ENCODE results near the gene LCMT1. TPM values are rescaled to one million over a fixed set of nuclear protein-coding genes. Genes with fewer than 3 reads are reported as not detected.
"Not testable (repeated sequence)": the region's sequence is repeated elsewhere in the genome, so short reads cannot be mapped to it uniquely, and the experiment has no call there.

Gene LCMT1
- total and polyA plus RNA-seq, 2 donors = 19.0 to 24.3 TPM

DNA sequence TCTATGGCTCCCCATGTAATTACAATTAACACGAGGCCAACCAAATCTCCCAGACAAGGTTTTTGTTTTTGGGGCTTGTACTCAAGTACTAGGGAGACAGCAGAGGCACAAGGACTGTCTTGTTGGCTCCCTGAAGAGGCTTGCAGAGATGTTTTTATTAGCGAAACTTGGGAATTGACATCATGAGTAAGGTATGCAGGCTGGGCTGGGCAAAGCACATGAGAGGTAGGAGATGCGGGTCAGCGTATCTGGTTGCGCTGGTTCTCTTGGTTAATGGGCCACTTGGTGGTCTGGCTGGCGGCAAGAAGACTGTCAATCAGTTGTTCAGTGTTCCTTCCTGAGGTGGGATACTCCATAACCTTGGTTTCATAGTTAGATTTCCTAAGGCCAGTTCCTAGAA lies 28.9 kb downstream of the LCMT1 start:
- Histone ChIP-seq H3K27ac (ENCODE audit: low read depth) (no peak overlapping the region), H3K36me3 (ENCODE audit: insufficient read depth) (peaks cover 6% of the 10 kb centered on the region), H3K4me1 (ENCODE audit: insufficient read depth) (no peaks in the 10 kb centered on the region), H3K4me3 (ENCODE audit: low read depth, low read length) (no peak overlapping the region)
- 80% methylated on average over 6 of the region's 6 CpGs for WGBS
- DNase-seq (ENCODE audit: extremely low spot score) = no peak

DNA sequence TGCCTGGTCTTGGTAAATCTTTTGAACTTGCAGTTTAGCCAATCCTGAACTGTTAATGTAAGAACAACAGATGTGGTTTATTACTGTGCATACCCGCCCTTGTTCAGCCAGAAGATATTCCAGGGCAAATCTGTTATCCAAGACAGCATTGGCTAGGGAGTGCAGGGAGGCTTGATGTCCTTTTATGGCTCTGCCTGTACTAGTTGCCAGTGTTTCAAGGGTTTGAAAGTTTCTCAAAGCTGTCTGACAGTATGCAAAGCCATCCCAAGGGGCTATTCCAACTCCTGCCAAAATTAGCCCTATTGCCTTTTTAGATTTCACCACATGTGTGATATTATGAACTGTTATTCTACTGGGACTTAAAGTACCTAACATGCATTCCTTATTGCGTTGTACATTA lies 30.1 kb downstream of the LCMT1 start:
- Histone ChIP-seq H3K27ac (ENCODE audit: low read depth) (no peak overlapping the region), H3K36me3 (ENCODE audit: insufficient read depth) (peaks cover 6% of the 10 kb centered on the region), H3K4me3 (ENCODE audit: low read depth, low read length) (no peak overlapping the region), H3K4me1 (ENCODE audit: insufficient read depth) (no peaks in the 10 kb centered on the region)
- 46% methylated on average over 2 of the region's 2 CpGs for WGBS
- no peak for DNase-seq (ENCODE audit: extremely low spot score)

DNA sequence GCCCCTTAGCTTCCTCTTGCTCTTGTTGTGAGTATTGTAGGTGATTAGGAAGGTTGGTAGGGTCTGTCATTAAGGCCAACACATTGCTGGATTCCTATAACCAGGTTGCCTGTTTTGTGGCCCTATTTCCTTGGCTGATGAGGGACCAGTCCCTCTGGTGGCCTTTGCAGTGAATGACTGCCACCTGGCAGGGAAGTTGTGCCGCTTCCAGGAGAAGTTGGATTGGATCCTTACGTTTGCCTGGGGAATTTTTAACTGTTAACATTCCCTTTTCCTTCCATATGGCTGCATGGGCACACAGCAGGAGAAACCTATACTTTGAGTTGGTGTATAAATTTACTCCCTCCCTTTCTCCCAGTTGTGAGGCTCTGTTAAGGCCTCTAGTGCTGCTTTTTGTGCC lies 32.4 kb downstream of the LCMT1 start:
- H3K27ac ChIP-seq (ENCODE audit: low read depth) = no peak overlapping the region
- no peaks in the 10 kb centered on the region for H3K4me1 ChIP-seq (ENCODE audit: insufficient read depth)
- peaks cover 6% of the 10 kb centered on the region for H3K36me3 ChIP-seq (ENCODE audit: insufficient read depth)
- 46% methylated on average over 2 of the region's 2 CpGs for WGBS
- DNase-seq (ENCODE audit: extremely low spot score) = no peak
- no peak overlapping the region for H3K4me3 ChIP-seq (ENCODE audit: low read depth, low read length)

DNA sequence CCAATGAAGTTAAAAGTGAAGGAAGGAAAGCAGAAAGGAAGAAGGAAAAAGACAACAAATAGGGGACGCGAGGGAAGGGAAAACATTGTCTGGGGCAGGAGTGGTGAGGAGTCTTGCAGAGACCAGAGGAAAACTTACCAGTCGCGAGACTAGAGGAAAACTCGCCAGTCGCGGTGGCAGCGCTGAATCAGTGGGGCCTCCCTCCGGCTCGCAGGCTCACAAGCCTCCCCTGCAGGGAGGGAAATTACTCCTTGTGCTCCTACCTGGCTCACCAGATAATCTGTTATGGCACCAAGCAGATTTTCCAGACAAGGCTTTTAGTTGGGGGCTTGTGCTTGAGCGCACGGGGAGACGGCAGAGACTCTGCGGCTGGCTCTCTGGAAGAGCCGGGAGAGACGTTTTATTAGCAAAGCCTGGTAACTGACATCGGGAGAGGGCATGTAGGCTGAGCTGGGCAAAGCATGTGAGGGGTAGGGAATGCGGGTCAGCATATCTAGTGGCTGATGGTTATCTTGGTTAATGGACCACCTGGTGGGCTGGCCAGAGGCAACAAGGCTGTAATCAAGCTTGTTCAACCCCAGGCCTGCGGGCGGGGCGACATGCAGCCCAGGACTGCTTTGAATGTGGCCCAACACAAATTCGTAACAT lies 37.1 kb downstream of the LCMT1 start:
- no peaks in the 10 kb centered on the region for H3K4me1 ChIP-seq (ENCODE audit: insufficient read depth)
- DNase-seq (ENCODE audit: extremely low spot score) = no peak
- no peak overlapping the region for H3K27ac ChIP-seq (ENCODE audit: low read depth)
- H3K36me3 ChIP-seq (ENCODE audit: insufficient read depth) = no peaks in the 10 kb centered on the region
- WGBS = 77% methylated on average over 22 of the region's 22 CpGs
- no peak overlapping the region for H3K4me3 ChIP-seq (ENCODE audit: low read depth, low read length)

DNA sequence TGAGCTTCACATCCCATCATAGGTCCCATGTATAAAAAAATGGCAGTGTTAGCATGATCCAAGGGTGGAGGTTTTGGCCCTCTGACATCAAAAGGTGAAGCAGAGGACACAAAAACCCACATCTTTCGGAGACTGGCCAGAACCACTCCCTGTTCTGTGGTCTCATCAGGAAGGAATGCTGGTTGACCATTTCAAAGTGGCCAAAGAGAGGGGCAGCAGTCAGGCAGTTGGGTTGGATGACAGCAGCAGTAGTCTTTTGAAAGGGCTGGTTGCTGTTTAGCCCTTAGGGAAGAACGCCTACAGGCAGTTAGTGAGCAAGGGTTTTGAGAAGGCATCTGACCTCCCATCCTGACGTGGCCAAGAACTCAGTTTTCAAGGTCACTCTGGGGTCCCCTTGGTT lies 40.5 kb downstream of the LCMT1 start:
- WGBS = 81% methylated on average over 3 of the region's 3 CpGs
- Histone ChIP-seq H3K36me3 (ENCODE audit: insufficient read depth) (no peaks in the 10 kb centered on the region), H3K4me3 (ENCODE audit: low read depth, low read length) (no peak overlapping the region), H3K4me1 (ENCODE audit: insufficient read depth) (no peaks in the 10 kb centered on the region), H3K27ac (ENCODE audit: low read depth) (no peak overlapping the region)
- DNase-seq (ENCODE audit: extremely low spot score) = no peak

DNA sequence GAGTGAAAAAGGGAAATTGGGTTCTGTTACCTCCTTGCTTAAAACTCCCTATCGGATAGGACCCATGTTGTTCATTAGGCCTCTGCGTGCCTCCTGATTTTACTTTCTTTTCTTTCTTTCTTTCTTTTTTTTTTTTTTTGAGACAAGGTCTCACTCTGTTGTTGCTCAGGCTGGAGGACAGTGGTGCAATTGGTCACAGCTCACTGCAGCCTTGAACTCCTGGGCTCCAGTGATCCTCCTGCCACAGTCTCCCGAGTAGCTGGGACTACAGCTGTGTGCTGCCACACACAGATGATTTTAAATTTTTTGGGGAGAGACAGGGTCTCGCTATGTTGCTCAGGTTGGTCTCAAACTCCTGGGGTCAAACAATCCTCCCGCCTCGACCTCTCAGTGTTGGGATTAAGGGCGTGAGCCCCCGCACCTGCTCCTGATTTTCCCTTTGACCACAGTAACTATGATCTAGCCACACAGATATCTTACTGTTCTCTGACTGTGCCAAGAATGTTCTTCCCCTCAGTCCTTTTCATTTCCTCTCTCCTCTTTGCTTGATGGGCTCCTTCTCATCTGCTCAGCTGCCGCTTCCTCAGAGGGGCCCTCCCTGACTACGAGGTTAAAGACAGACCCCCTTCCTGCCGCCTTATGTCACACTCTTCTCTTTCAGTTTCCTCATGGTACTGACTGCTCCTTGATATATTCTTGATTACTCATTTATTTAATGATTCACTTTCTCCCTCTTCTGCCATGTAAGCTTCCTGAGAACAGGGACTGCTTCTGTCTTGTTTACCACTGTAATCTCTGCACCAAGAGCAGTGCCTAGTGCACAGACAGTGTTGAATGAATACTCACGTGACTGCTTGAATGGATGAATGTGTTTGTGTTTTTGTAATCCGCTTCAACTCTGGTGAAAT lies 44.3 kb downstream of the LCMT1 start:
- WGBS = 95% methylated on average over 13 of the region's 13 CpGs
- H3K4me3 ChIP-seq (ENCODE audit: low read depth, low read length) = no peak overlapping the region
- no peaks in the 10 kb centered on the region for H3K4me1 ChIP-seq (ENCODE audit: insufficient read depth)
- no peak for DNase-seq (ENCODE audit: extremely low spot score)
- H3K27ac ChIP-seq (ENCODE audit: low read depth) = no peak overlapping the region
- H3K36me3 ChIP-seq (ENCODE audit: insufficient read depth) = no peaks in the 10 kb centered on the region

DNA sequence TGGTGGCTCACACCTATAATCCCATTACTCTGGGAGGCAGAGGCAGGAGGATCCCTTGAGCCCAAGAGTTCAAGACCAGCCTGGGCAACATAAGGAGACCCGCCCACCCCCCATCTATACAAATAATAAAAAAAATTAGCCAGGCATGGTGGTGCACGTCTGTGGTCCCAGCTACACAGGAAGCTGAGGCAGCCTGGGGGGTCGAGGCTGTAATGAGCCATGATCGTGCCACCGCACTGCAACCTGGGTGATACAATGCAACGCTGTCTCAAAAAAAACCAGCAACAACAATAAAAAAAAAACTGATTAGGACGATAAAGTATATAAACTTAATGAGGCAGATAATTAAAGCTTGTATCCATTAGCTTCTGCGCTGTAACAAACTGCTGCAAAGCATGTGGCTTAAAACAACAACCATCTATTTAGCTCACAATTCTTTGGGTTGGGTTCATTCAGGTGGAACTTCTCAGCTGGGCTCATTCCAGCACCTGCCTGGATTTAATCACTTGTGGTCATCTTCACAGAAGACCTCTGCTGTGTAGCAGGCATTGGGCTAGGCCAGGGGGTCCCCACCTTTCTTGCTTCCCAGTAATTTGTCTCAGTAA lies 45.8 kb downstream of the LCMT1 start:
- Histone ChIP-seq H3K4me3 (ENCODE audit: low read depth, low read length) (no peak overlapping the region), H3K36me3 (ENCODE audit: insufficient read depth) (no peaks in the 10 kb centered on the region), H3K27ac (ENCODE audit: low read depth) (no peak overlapping the region), H3K4me1 (ENCODE audit: insufficient read depth) (no peaks in the 10 kb centered on the region)
- WGBS = 91% methylated on average over 8 of the region's 8 CpGs
- no peak for DNase-seq (ENCODE audit: extremely low spot score)

DNA sequence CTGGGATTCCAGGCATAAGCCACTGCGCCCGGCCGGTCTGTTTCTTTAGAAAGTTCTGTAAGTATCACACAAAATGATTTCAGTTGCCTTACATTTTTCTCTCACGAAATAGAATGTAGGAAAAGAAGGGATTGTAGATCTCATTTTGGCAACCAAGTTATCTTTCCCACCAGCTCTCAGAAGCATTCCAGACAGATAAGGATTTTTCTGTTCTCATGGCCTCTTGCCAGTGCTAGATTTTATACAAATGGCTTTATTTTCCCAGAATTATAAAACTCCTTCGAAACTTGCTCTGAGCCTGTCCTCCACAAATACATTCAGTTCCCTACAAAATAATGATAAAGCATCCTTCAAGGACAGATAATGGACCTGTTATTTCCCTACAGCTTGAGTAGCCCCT lies 46.9 kb downstream of the LCMT1 start:
- WGBS = 61% methylated on average over 5 of the region's 5 CpGs
- H3K27ac ChIP-seq (ENCODE audit: low read depth) = no peak overlapping the region

DNA sequence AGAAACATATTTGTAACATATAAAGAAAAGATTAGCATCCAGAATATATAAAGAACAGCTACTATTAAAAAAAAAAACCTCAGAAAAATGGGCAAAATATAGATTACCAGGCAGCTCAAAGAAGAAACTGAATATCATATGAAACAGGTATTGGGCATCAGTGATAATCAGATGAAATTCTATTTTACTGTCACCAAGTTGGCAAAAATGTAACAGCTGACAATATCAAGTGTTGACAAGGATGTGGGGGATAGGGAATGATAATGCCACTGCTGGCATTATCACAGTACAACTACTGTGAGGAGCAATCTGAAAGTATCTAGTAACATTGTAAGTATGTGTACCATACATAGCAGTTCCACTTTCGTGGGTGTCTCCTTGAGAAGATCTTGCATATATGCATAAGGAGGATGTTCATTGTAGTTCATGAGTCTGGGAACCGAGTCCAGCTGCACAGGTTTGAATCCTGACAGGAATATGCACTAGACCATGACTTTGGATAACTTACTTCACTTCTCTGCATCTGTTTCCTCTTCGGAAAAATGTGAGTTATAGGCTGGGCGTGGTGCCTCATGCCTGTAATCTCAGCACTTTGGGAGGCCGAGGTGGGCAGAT lies 50.3 kb downstream of the LCMT1 start:
- Histone ChIP-seq H3K4me1 (ENCODE audit: insufficient read depth) (no peaks in the 10 kb centered on the region), H3K27ac (ENCODE audit: low read depth) (no peak overlapping the region), H3K4me3 (ENCODE audit: low read depth, low read length) (no peak overlapping the region), H3K36me3 (ENCODE audit: insufficient read depth) (peaks cover 2% of the 10 kb centered on the region)
- no peak for DNase-seq (ENCODE audit: extremely low spot score)
- WGBS = 99% methylated on average over 5 of the region's 5 CpGs

More for the DNA sequence above, 46.9 kb downstream of the LCMT1 start:
- Histone ChIP-seq H3K4me3 (ENCODE audit: low read depth, low read length) (no peak overlapping the region), H3K36me3 (ENCODE audit: insufficient read depth) (no peaks in the 10 kb centered on the region), H3K4me1 (ENCODE audit: insufficient read depth) (no peaks in the 10 kb centered on the region)
- no peak for DNase-seq (ENCODE audit: extremely low spot score)

DNA sequence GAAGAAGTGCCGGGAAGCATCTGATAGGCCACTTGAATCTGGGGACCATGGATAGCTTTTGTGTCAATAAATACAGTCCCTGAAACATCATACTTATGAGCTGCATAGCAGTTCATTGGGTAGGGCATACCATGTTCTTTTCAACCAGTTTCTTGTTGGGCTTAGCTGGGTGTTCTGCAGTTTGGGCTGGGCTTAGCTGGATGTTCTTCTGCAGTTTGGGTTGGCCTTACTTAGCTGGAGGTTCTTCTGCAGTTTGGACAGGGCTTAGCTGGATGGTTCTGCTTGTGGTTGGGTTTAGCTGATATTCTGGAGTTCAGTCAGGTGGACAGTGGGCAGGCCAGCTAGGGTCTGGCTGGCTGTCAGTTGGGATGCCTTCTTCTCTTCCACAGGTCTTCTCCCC lies 52.1 kb downstream of the LCMT1 start:
- no peak overlapping the region for H3K4me3 ChIP-seq (ENCODE audit: low read depth, low read length)
- no peak overlapping the region for H3K27ac ChIP-seq (ENCODE audit: low read depth)
- H3K36me3 ChIP-seq (ENCODE audit: insufficient read depth) = peaks cover 4% of the 10 kb centered on the region
- no peaks in the 10 kb centered on the region for H3K4me1 ChIP-seq (ENCODE audit: insufficient read depth)
- DNase-seq (ENCODE audit: extremely low spot score) = no peak
- WGBS = 99% methylated on average over 1 of the region's 1 CpG

DNA sequence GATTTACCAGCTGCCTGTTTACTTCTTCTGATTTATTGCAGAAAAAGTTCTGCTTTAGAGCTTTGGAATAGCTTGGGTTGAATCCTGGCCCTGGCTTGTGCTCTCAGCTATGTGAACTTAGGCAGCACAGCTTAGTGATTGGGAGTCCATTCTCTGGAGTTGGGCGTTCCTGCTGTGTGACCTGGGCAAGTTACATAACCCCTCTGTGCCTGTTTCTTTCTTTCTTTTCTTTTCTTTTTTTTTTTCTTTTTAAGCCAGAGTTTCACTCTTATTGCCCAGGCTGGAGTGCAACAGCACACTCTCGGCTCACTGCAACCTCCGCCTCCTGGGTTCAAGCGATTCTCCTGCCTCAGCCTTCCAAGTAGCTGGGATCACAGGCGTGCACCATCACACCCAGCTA lies 53.7 kb downstream of the LCMT1 start:
- no peaks in the 10 kb centered on the region for H3K4me1 ChIP-seq (ENCODE audit: insufficient read depth)
- no peak for DNase-seq (ENCODE audit: extremely low spot score)
- peaks cover 5% of the 10 kb centered on the region for H3K36me3 ChIP-seq (ENCODE audit: insufficient read depth)
- H3K4me3 ChIP-seq (ENCODE audit: low read depth, low read length) = no peak overlapping the region
- WGBS = 78% methylated on average over 5 of the region's 5 CpGs
- no peak overlapping the region for H3K27ac ChIP-seq (ENCODE audit: low read depth)

DNA sequence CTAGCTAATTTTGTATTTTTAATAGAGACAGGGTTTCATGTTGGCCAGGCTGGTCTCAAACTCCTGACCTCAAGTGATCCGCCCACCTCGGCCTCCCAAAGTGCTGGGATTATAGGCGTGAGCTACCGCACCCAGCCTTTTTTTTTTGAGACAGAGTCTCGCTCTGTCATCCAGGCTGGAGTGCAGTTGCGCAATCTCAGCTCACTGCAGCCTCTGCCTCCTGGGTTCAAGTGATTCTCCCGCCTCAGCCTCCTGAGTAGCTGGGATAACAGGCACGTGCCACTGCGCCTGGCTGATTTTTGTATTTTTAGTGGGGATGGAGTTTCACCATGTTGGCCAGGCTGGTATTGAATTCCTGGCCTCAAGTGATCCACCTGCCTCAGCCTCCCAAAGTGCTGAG lies 56.4 kb downstream of the LCMT1 start:
- not testable (repeated sequence) for H3K27ac ChIP-seq (ENCODE audit: low read depth); H3K4me1 ChIP-seq (ENCODE audit: insufficient read depth); DNase-seq (ENCODE audit: extremely low spot score); H3K36me3 ChIP-seq (ENCODE audit: insufficient read depth); H3K4me3 ChIP-seq (ENCODE audit: low read depth, low read length)
- 95% methylated on average over 9 of the region's 9 CpGs for WGBS

DNA sequence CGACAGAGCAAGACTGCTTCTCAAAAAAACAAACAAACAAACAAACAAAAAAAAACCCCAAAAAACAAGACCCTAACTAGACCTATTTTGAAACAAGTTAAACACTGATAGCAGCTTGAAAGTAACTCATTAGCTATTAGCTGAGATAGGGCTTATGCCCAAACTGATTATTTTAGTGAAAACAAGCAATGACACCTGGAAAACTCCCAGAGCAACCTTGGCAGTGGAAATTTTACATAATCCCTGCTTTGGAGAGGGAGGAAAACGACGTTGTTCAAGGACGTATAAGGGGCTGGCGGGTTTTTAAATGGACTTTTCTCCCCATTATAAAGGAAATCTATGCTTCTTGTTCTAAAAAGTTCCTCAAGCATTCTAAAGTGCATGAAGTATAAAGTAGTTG lies 59.8 kb downstream of the LCMT1 start:
- 92% methylated on average over 5 of the region's 5 CpGs for WGBS
- Histone ChIP-seq H3K4me1 (ENCODE audit: insufficient read depth) (no peaks in the 10 kb centered on the region), H3K36me3 (ENCODE audit: insufficient read depth) (peaks cover 2% of the 10 kb centered on the region)

More for the DNA sequence above, 59.8 kb downstream of the LCMT1 start:
- no peak overlapping the region for H3K27ac ChIP-seq (ENCODE audit: low read depth)
- H3K4me3 ChIP-seq (ENCODE audit: low read depth, low read length) = no peak overlapping the region
- no peak for DNase-seq (ENCODE audit: extremely low spot score)

All from urinary bladder (tissue), 4 donors.